ENCODE measurements around the gene BLNK. TPM values are rescaled to one million over a fixed set of nuclear protein-coding genes. Genes with fewer than 3 reads are reported as not detected.

BLNK gene
- total and polyA plus RNA-seq, 2 donors (not counting 1 experiment from before 2014, with no cell fraction given): 0.33 TPM; not detected in 1

- Histone ChIP-seq H3K4me2 (ENCODE audit: extremely low read depth, insufficient read depth, low read length) (no peak overlapping the region), H3K79me2 (ENCODE audit: control insufficient read depth, insufficient read depth, low read length) (no peaks in the 10 kb centered on the region), H3K27ac (ENCODE audit: insufficient read depth, low read length) (no peak overlapping the region), H3K9ac (ENCODE audit: insufficient read depth, low read length) (no peak overlapping the region), H3K4me1 (ENCODE audit: control insufficient read depth, extremely low read depth, insufficient read depth, low read length) (no peaks in the 10 kb centered on the region), H3K4me3 (replicated peaks in 1 of 4; ENCODE audit: control extremely low read depth in 1 of 4, insufficient read depth in 1 of 4, low read depth in 3 of 4, low read length in 4 of 4) (no peak overlapping the region), H2AFZ (ENCODE audit: low read length) (no peak overlapping the region), H3K9me3 (ENCODE audit: control insufficient read depth, insufficient read depth, low read depth, low read length) (no peaks in the 10 kb centered on the region), H3K27me3 (ENCODE audit: control insufficient read depth, insufficient read depth, low read length) (no peaks in the 10 kb centered on the region), H4K20me1 (ENCODE audit: control insufficient read depth, extremely low read depth, insufficient read depth, low read length) (peaks cover 1% of the 10 kb centered on the region), H3K36me3 (ENCODE audit: control insufficient read depth, insufficient read depth, low read length) (no peaks in the 10 kb centered on the region)
- TF ChIP-seq CTCF (conservative IDR thresholded peaks at IDR 0.05 in 1 of 2, IDR thresholded peaks at IDR 0.05 in 1 of 2; ENCODE audit: low read depth in 1 of 2, low read length in 2 of 2) (no peak), EZH2 (IDR thresholded peaks at IDR 0.05; ENCODE audit: low read length, missing control alignments) (no peak)
- DNase-seq (ENCODE audit: low read depth in 2 of 2): no peak
These were observed 34.5 kb downstream of the BLNK start for GRCh38 chr10:96236876-96237275.

- Histone ChIP-seq H3K36me3 (ENCODE audit: control insufficient read depth, insufficient read depth, low read length) (no peaks in the 10 kb centered on the region), H4K20me1 (ENCODE audit: control insufficient read depth, extremely low read depth, insufficient read depth, low read length) (peaks cover 1% of the 10 kb centered on the region)
These were observed 35.3 kb downstream of the BLNK start for GRCh38 chr10:96236090-96236478.

GRCh38 chr10:96235326-96236089 is 35.9 kb downstream of the BLNK start:
- Histone ChIP-seq H3K27ac (ENCODE audit: insufficient read depth, low read length) (no peak overlapping the region), H3K9me3 (ENCODE audit: control insufficient read depth, insufficient read depth, low read depth, low read length) (no peaks in the 10 kb centered on the region), H3K9ac (ENCODE audit: insufficient read depth, low read length) (no peak overlapping the region), H3K4me1 (ENCODE audit: control insufficient read depth, extremely low read depth, insufficient read depth, low read length) (no peaks in the 10 kb centered on the region), H3K4me2 (ENCODE audit: extremely low read depth, insufficient read depth, low read length) (no peak overlapping the region), H3K36me3 (ENCODE audit: control insufficient read depth, insufficient read depth, low read length) (no peaks in the 10 kb centered on the region), H4K20me1 (ENCODE audit: control insufficient read depth, extremely low read depth, insufficient read depth, low read length) (peaks cover 1% of the 10 kb centered on the region), H3K27me3 (ENCODE audit: control insufficient read depth, insufficient read depth, low read length) (no peaks in the 10 kb centered on the region), H3K79me2 (ENCODE audit: control insufficient read depth, insufficient read depth, low read length) (no peaks in the 10 kb centered on the region), H2AFZ (ENCODE audit: low read length) (no peak overlapping the region), H3K4me3 (replicated peaks in 1 of 4; ENCODE audit: control extremely low read depth in 1 of 4, insufficient read depth in 1 of 4, low read depth in 3 of 4, low read length in 4 of 4) (no peak overlapping the region)
- no peak for DNase-seq (ENCODE audit: low read depth in 2 of 2)
- no peak for TF ChIP-seq EZH2 (IDR thresholded peaks at IDR 0.05; ENCODE audit: low read length, missing control alignments)
- TF ChIP-seq CTCF (conservative IDR thresholded peaks at IDR 0.05 in 1 of 2, IDR thresholded peaks at IDR 0.05 in 1 of 2; ENCODE audit: low read depth in 1 of 2, low read length in 2 of 2): no peak

More at GRCh38 chr10:96236090-96236478, 35.3 kb downstream of the BLNK start:
- Histone ChIP-seq H3K79me2 (ENCODE audit: control insufficient read depth, insufficient read depth, low read length) (no peaks in the 10 kb centered on the region), H3K27me3 (ENCODE audit: control insufficient read depth, insufficient read depth, low read length) (no peaks in the 10 kb centered on the region), H3K4me2 (ENCODE audit: extremely low read depth, insufficient read depth, low read length) (no peak overlapping the region), H3K4me1 (ENCODE audit: control insufficient read depth, extremely low read depth, insufficient read depth, low read length) (no peaks in the 10 kb centered on the region), H2AFZ (ENCODE audit: low read length) (no peak overlapping the region), H3K27ac (ENCODE audit: insufficient read depth, low read length) (no peak overlapping the region), H3K4me3 (replicated peaks in 1 of 4; ENCODE audit: control extremely low read depth in 1 of 4, insufficient read depth in 1 of 4, low read depth in 3 of 4, low read length in 4 of 4) (no peak overlapping the region), H3K9ac (ENCODE audit: insufficient read depth, low read length) (no peak overlapping the region), H3K9me3 (ENCODE audit: control insufficient read depth, insufficient read depth, low read depth, low read length) (no peaks in the 10 kb centered on the region)
- no peak for DNase-seq (ENCODE audit: low read depth in 2 of 2)
- TF ChIP-seq CTCF (conservative IDR thresholded peaks at IDR 0.05 in 1 of 2, IDR thresholded peaks at IDR 0.05 in 1 of 2; ENCODE audit: low read depth in 1 of 2, low read length in 2 of 2) (no peak), EZH2 (IDR thresholded peaks at IDR 0.05; ENCODE audit: low read length, missing control alignments) (no peak)

All from fibroblast of lung (primary cell).